Smooth muscle cell of the brain vasculature (primary cell): ENCODE results near the gene RBP2.

Experiments
- DNase-seq: peaks from one replicate; pipeline ENCODE4 v3.0.0-alpha.2; 2012; ENCODE audit warnings: low read depth, low spot score

Gene RBP2

GRCh38 chr3:139481116-139481515, 4.8 kb upstream of the RBP2 start:
- DNase-seq, result no peak

GRCh38 chr3:139480585-139480984, 4.3 kb upstream of the RBP2 start:
- DNase-seq, result no peak

DNA sequence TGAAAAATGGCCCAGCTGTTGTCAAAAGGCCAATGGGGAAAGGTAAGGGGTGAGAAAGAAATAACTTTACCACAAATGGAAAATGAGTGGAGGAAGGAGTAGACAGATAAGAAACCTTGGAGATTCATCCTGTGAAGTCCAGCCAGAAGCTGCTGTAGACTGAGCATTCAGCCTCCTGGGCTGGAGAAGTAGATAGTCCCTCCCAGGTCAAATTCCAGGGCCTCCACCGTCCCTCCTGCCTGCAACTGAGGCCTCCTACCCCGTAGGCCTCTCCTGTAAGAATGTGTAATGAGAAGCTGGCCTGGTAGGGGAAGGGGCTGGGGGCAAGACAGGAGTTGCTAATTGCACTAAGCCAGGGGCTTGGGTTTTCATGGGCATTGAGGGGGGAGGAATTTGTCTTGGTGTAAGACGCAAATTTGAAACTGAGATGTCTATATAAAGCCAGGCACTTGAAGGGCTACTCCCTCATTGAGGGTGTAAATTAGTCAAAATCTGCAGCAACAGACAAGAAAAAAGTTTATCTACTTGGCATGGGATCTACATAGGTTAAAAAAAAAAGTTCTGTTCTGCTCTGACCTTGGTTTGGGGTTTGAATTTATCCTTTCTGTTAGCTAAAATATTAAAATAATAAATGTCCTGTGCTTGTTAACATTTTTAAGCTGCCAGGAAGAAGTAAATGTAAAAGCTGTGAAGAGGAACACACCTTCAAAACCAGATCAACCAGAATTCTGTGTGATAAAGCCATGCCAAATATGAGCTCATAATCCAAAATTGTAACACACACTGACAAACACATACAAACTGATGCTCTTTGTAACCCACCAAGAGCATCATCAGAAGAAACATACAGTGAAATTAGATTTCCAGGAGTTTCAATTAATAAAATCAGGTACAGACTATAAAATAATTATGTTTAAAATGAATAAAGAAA, 1.7 kb upstream of the RBP2 start:
- DNase-seq, result no peak

GRCh38 chr3:139473155-139473771, 3.1 kb downstream of the RBP2 start:
- no peak for DNase-seq

DNA sequence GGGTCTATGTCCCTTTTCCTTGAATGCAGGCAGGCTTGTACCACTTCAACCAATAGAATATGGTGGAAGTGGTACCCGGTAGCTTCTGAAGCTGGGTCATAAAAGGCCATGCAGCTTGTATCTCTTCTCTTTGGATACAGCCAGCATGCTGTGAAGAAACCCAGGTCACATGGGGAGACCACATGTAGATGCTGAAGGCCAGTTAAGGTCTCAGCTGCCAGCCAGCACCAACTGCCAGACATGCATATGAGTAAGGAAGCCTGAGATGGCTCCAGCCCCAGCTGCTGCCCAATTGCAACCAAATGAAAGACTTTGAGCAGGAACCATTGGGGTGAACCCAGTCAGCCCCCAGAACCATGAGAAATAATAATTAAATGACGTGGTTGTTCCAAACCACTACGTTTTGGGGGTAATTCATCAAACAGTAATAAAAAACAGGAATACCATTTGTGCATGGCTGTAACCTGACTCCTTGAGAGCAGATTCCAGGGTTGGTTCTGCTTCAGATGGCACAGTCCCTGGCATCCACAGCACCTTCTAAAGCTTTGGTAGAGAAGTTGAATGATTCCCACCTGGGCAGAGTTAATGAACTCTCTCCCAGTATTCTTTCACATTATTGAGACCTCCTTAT, 3.8 kb downstream of the RBP2 start:
- DNase-seq, result no peak

- no peak for DNase-seq
Measured at GRCh38 chr3:139470199-139470598, 6.1 kb downstream of the RBP2 start.

- DNase-seq, result no peak
Measured at GRCh38 chr3:139468399-139468798, 7.9 kb downstream of the RBP2 start.

- DNase-seq, result no peak
Measured at GRCh38 chr3:139466360-139466759, 10.0 kb downstream of the RBP2 start.

- no peak for DNase-seq
Measured at GRCh38 chr3:139465636-139466035, 10.7 kb downstream of the RBP2 start.

DNA sequence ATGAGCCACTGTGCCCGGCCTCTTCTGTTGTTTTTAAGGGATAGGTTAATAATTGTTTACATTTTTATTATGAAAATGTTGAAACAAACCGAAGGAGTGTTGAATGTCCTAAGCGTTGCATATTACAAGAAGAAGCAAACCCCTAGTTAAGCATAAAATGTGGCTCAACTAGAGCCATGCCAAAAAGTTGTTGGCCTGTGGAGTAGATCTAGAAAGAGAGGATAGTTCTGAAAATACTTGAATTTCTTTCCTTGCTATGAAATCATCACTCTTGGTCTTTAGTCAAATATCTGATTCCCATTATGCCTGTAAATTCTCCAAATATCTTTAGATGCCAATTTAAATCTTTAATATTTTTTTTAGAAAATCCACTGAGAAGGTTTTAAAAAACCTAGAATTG, 12.8 kb downstream of the RBP2 start:
- DNase-seq, result no peak

- DNase-seq, result no peak
Measured at GRCh38 chr3:139460529-139460928, 15.8 kb downstream of the RBP2 start.

- no peak for DNase-seq
Measured at GRCh38 chr3:139460076-139460475, 16.2 kb downstream of the RBP2 start.

DNA sequence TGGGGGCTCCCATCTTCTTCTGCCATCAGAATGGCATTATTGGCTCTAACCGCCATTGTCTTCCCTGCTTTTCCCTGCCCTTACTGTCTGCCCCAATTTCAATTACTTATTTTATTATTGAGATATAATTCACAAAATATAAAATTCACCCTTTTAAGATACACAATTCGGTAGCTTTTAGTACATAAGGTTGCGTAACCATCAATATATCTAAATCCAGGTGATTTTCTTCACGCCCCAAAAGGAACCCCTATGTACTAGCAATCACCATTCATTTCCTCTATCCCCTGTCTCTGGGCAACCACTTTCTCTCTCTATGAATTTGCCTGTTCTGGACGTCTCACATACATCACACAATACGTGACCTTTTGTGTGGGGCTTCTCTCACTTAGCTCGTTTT, 18.0 kb downstream of the RBP2 start:
- DNase-seq, result no peak

DNA sequence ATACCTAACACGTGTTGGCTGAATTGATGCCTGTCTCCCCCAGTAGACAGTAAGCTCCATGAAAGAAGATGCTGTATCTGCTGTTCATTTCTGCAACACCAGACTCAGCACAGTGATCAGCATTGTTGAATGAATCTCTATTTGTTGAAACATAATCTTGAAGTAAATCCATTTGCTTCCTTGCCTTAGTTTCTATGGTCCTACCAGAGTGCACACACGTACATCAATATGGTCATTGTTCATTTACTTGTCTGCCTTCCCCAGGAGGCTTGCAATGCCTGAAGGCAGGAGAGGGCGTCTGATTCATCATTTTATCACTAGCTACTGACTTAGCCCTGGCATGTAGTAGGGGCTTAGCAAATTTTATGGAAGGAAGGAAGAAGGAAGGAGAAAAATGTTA, 19.2 kb downstream of the RBP2 start:
- DNase-seq, result no peak

DNA sequence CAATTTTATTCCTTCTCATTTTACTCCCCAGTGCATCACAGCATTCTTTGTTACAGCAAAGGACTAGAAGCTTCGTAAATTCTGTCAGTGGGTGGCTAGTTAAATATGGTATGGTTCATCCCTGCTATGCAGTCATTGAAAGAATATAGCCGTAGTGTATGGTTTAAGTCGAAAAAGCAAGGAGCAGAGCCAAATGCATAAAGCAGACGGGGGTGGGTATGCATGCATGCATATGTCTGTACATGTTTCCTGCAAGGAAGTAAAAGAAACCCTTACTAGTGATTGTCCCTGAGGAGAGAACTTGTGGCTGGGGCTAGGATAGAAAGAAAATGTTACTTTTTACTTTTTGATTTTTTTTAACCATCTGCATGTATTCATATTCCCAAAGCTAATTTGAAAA, 19.9 kb downstream of the RBP2 start:
- DNase-seq, result no peak

DNA sequence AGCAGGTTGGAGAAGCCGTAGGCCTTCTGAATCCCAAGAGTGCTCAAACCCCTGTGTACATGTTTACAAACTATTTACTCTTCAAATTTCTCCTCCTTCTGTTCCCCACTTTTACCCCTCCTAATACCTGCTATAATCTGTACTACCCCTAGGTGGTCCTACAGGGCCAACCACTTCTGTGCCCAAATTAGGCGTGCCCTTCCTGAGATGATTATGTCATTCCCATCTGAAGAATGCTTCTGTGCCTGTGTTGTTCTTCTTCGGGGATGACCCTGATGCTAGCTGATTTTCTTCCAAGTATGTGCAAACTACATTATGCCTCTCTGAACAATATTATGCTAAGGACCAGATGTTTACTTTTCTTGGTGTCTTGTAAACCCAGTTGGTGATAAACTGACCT, 20.5 kb downstream of the RBP2 start:
- DNase-seq, result no peak

GRCh38 chr3:139455206-139455605, 21.1 kb downstream of the RBP2 start:
- DNase-seq, result no peak

DNA sequence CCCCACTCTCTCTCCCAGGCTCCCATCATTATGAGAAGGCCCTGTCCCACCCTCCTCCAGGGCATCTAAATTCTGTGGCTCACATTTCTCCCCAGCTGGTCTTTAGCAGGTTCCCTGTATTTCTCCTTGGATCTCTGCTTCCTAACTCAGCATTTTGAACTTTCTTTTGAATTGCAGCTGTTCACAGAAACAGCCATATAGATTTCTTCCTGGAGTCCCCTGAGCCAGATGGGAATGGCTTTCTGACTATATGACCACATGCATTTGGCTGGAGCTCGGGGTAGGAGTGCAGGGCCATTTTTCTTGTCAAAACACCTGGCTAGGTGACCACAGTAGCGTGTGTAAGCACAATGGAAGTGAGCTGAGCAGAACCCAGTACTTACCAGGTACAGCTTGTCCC, 22.0 kb downstream of the RBP2 start:
- no peak for DNase-seq

GRCh38 chr3:139450159-139450558, 26.2 kb downstream of the RBP2 start:
- no peak for DNase-seq

DNA sequence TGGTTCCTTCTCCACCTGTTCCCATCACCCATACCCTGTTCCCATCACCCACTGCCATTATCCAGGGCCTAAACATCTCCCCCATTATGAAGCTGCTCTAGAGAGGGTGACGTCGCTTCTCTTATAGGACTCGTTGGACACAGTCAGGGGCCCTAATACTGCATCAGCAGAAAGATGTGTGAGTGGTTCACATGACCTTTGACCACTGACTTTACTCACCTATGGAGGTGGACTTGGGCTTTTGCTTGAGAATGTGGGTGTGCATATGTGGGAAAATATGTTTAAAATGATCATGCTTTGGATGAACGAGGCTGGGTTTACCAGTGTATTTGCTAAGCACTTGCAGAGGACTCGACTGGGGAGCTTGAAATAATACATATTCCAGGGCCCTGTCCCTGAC, 26.8 kb downstream of the RBP2 start:
- DNase-seq, result no peak

DNA sequence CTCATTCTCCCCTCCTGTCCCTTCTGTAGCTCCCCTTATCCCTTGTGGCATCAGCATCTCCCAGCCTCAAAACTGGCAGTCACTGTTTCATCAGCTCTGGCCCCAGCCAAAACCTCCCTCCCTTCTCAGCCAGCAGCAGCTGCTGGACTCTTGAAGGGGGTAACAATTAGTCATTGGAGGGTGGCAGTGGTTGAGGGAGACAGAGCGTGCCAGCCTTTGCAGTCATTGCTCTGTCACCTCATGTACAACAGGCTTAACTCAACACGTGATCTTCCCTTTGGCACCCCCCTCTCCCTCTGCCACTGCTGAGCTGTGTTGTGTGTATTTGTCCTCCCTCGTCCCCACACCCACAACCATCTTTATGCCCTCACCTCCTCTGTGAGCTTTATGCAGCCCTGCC, 28.2 kb downstream of the RBP2 start:
- DNase-seq, result no peak

DNA sequence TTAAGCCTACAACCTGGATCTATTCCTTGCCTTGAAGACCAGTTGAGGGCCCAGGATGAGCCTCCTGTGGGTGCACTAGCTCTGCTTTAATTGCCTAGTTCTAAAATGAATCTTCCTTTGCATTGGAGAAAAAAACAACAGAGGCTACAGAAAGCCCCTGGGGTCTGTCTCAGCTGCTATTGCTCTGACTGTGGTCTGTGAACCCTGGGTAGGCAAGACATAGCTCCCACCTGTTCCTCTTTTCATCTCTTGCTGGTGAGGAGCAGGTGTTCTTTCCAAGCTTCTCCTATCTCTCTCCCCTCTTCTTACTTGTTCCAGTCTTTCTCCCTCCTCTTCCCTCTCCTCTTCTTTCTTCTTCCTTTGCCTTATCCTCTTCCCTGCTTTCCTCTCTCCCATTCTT, 28.8 kb downstream of the RBP2 start:
- DNase-seq, result no peak

- no peak for DNase-seq
Measured at GRCh38 chr3:139444446-139444845, 31.9 kb downstream of the RBP2 start.
